Stimulated activated CD4-positive, alpha-beta T cell treated with anti-CD3 and anti-CD28 coated beads, Interleukin-15, amount 100 ng/mL, for 48 hours (primary cell): ENCODE results near the gene LSM14B.
"Not testable (repeated sequence)": the region's sequence is repeated elsewhere in the genome, so short reads cannot be mapped to it uniquely, and the experiment has no call there.

ENCODE experiments used
- DNase-seq, 2 donors: peaks; one replicate each; pipeline ENCODE4 v3.0.0-alpha.2; 2020; ENCODE audit warnings: low read depth in 2 of 2

The LSM14B gene

DNA sequence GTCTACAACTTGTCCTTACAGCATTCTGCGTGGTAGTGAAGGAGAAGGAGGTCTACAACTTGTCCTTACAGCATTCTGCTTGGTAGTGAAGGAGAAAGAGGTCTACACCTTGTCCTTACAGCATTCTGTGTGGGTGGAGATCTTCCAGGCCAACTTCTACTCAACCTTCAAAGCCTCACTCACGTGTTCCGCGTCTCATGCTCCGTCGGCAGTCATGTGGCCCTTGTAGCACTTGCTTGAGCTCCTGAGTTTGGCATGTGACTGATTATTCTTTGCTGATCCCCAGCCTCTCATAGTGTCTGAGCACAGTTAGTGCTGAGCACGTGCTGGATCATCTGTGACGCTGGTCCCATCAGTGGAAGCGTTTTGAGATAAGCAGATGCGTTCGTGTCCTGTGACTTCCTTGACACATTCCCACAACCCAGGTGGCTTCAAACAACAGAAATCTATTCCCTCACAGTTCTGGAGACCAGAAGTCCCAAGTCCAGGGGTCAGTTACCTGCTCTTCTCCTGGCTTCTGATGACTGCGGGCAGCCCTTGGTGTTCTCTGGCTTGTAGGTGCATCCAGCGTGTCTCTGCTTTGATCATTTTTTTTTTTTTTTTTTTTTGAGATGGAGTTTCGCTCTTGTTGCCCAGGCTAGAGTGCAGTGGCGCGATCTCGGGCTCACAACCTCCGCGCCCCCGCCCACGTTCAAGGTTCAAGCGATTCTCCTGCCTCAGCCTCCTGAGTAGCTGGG lies 23.9 kb downstream of the LSM14B start:
- no peak for DNase-seq

- no peak for DNase-seq
Measured at GRCh38 chr20:62147125-62147524, 24.9 kb downstream of the LSM14B start.

GRCh38 chr20:62147528-62147927 lies 25.3 kb downstream of the LSM14B start:
- DNase-seq: no peak

DNA sequence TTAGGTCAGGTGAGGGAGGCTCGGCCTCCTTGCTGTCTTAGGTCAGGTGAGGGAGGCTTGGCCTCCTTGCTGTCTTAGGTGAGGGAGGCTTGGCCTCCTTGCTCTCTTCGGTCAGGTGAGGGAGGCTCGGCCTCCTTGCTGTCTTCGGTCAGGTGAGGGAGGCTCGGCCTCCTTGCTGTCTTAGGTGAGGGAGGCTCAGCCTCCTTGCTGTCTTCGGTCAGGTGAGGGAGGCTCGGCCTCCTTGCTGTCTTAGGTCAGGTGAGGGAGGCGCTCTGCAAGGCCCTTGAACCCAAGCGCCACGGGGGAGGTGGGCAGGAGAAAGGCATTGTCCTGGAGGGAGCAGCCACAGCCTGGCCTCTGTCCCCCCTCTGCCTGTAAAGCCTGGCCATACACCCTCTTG lies 26.1 kb downstream of the LSM14B start:
- not testable (repeated sequence) for DNase-seq

DNA sequence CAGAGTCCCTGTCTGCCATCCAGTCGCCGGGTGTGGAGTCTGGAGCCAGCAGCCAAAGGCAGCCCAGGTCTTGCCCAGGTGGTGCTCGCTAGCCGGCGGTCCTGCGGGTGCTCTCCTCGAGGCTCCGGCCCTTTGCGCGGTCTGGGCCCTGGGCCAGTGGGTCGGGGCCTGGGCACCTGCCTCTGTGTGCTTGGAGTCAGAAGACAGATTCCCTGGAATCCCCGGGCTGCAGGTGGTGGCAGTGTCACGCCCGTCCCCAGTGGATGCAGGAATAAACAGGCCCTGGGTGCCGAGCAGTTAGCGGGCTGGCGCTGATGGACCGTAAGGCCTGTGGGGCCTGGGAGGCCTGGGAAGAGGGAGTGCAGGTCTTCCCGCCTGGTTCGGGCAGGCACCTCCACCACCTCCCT lies 26.6 kb downstream of the LSM14B start:
- no peak for DNase-seq

DNA sequence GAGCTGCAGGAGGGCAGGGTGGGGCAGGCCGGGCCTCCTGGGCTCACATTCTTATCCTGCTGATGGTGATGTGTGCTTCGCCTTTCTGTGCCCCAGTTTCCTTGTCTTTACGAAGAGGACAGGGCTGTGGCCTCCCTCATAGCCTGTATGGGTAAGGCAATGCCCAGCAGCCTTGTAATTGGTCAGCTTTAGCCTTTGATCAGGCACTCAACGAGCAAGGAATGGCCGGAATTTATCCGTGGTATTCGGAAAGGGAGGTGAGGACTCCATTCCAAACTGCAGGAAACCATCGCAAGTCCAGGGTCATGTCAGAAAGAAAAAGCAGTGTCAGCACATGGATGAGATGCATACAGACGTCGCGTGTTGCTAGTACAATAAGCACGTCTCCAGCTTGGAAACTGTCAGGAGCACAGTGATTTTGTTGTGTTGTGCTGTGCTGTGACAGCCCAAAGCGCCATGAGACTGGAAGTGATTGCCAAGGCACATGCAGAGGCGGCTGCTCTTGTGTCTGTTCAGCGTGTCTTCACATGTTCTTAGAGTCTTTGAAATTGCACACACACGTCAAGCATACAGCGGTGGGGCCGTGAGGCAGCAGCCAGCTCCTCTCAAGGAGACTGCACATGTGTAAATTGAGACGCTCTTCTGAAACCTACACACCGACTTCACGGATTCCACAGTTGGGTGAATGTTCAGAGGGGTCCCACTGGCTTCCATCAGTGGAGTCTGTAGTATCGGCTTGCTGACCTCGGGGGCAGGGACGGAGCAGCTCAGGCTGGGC lies 27.4 kb downstream of the LSM14B start:
- no peak for DNase-seq

DNA sequence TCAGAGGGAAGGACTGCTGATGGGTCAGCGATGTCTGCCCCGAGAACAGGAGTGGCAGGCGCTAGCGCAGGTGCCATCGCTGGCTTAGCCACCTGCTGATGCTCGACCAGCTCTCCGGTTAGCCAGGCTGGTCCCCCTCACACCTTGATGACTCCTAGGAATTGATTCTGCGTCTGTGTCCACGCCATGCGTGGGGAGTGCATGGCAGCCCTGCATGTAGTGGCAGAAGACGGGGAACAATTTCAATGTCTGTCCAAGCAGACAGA lies 28.0 kb downstream of the LSM14B start:
- no peak for DNase-seq

DNA sequence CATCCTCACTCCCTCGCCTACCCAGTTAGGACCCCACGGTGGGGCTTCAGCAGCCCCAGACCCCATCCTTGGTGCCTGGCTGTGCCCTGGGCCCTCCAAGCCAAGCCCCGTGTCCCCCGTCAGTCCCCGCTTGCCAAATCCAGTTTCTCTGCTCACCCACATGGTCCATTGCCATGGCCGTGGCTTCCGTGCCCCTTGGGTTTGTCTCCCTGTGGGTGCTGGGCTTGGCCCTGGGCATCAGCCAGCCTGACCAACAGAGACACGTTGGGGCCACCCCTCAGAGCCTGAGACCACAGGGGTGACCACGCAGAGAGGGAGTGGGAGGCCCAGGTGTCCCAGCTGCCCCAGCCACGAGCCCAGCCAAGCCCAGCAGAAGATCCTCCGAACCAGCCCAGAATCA lies 28.9 kb downstream of the LSM14B start:
- no peak for DNase-seq

GRCh38 chr20:62151835-62152364 lies 29.6 kb downstream of the LSM14B start:
- DNase-seq: no peak

- DNase-seq: no peak
Measured at GRCh38 chr20:62155428-62156253, 33.4 kb downstream of the LSM14B start.

DNA sequence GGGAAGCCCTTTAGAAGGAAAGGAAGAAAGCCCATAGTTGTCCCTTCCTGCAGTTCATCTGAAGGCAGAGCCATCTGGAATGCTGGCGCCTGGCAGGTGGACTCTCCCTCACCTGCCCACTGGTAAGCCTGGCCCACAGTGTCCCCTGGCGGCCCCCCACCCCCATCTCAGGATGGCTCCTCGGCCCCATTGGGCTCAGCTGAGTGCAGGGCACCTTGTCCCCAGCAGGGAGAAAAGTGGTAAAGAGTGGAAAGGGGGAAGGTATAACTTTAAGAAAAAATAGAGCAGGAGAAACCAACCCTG lies 33.9 kb downstream of the LSM14B start:
- no peak for DNase-seq

GRCh38 chr20:62156592-62157386 lies 34.5 kb downstream of the LSM14B start:
- peak; percentile 52 to 67 for DNase-seq

DNA sequence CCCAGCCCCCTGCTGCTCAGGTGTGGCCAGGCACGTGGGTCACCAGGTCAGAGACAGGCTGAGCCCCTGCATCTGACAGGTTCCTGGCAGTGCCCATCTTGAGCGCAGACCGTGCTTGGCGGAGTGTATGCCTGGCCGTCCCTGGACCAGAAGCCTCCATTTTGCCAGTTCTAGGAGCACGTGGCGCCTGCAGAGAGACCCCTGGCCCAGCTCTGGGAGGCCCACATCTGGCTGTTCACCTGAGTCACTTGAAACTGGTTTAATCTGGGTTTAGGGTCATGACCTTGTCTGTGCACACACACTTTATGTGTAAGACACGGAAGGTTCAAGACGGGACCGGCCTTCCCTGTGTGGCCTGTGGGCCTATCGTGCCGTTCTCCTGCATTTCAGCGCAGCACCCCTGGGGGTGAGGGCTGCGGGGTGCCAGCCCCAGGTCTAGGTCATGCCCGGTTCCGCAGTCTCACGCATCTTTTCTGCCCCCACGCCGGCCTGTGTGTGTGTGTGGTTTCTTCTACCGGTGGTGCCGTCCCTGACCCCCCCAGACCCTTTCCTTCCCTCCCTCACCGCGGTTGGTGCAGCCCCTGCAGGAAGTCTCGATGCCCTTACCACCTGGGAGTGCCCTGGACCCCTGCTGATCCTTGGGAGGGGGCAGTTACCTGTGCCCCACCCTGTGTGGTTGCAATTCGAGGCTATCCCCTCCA lies 35.3 kb downstream of the LSM14B start:
- no peak for DNase-seq

DNA sequence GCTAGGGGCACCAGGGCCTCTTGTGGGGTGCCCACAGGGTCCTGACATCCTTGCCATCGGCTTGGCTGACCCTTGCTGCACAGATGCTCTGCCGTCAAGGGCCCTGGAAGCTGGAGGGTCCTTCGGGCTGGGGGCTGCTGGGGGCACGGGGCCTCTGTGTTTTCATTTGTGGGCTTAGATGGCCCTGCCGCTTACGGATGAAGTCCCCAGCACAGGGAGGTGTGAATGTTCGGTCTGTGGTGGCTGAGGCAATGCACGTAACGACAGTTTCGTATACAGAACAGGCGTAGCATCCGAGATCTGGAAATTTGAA lies 35.8 kb downstream of the LSM14B start:
- DNase-seq: no peak

GRCh38 chr20:62158541-62158940 lies 36.3 kb downstream of the LSM14B start:
- DNase-seq: no peak

- DNase-seq: no peak
Measured at GRCh38 chr20:62159052-62159451, 36.8 kb downstream of the LSM14B start.

DNA sequence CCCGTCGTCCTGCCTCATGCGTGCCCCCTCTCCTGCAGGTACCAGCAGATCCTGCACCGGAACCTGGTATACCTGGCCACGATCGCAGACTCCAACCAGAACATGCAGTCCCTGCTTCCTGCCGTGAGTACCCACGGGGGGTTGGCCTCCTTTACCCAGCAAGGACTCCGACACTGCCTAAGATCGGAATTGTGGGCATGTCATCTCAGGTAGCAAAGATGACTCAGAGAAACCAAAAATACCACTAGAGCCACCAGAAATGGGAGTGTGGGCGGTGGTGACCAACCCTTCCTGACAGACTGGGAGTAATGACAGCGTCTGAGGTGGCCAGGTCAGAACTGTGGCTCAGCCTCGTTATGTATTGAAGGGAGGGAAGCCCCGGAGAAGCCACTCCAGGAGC lies 37.6 kb downstream of the LSM14B start:
- peak; percentile 61 to 70 for DNase-seq

DNA sequence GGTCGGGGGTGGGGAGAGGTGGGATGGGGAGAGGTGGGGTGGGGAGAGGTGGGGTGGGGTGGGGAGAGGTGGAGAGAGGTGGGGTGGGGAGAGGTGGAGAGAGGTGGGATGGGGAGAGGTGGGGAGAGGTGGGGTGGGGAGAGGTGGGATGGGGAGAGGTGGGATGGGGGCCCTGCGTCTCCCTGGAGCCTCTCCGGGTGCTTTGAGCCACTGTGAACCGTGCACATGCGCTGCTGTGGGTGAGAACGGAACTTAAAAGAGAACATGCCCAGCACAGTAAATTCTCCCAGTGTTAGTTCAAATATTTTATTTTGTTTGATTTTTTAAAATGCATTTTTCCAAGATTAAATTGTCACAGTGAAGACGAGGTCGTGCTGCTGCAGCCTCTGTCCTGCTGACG lies 38.0 kb downstream of the LSM14B start:
- DNase-seq: no peak

DNA sequence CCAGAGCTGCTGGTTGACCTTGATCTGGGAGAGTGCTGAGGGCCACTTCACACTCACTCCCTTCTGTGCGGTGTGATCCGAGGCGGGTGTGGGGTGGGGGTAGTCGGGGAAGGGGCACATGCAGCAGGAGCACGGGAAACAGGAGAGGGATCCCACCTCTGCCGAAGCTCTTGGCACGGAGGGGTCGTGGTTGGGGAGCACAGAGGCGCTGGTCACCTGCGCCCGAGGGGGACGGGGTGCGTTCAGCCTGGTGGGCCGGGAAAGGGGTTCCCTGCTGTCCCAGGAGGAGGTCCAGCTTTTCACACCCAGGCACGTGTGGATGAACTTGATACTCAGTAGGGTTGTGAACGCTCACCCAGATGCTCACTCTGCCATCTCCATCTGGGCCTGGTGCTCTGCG lies 38.6 kb downstream of the LSM14B start:
- DNase-seq: no peak

DNA sequence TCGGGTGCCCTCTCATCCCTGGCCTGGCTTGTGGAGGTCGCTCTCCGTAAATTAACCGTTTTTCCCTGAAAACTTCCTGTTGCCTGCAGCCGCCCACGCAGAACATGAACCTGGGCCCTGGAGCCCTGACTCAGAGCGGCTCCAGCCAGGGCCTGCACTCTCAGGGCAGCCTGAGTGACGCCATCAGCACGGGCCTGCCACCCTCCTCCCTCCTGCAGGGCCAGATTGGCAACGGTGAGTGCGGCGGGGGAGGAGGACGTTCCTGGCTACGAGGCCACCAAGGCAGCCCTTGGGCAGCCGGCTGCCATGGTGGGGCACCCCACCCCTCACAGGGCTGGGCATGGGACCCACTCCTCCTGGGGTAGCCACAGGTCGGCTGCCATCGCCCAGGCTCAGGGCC lies 39.1 kb downstream of the LSM14B start:
- DNase-seq: no peak

DNA sequence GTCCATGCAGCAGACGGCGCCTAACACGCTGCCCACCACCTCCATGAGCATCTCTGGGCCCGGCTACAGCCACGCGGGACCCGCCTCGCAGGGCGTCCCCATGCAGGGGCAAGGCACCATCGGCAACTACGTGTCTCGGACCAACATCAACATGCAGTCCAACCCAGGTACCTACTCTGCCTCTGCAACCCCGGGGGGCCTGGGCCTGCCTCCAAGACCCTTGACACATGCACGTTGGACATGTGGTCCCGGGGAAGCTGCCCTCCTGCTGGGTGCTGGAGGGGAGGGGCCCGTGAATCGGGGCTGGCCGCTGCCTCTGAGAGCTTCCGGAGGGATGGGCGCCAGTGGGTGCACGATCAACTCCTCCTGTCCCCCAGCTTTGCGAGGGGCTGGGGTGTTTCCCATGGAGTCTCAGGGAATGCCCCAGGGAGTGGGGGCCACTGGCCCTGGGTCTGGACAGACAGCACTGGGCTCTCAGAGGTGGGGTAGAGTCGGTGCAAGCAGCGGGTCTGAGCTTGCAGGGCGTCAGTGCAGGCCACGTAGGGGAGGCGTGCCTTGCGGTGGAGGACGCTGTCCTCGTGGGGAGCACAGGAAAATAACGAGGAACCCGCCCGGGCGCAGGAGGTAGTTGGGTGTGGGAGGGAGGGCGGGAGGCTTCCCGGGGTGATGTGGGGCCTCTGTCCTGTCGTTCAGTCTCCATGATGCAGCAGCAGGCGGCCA lies 40.6 kb downstream of the LSM14B start:
- no peak for DNase-seq
